Fibroblast of upper back skin (primary cell): ENCODE data around the gene CACNG6.
"Not testable (repeated sequence)": the region's sequence is repeated elsewhere in the genome, so short reads cannot be mapped to it uniquely, and the experiment has no call there.

Experiments used
- DNase-seq: peaks from one replicate; pipeline ENCODE4 v3.0.0-alpha.2; 2013

CACNG6 gene

DNA sequence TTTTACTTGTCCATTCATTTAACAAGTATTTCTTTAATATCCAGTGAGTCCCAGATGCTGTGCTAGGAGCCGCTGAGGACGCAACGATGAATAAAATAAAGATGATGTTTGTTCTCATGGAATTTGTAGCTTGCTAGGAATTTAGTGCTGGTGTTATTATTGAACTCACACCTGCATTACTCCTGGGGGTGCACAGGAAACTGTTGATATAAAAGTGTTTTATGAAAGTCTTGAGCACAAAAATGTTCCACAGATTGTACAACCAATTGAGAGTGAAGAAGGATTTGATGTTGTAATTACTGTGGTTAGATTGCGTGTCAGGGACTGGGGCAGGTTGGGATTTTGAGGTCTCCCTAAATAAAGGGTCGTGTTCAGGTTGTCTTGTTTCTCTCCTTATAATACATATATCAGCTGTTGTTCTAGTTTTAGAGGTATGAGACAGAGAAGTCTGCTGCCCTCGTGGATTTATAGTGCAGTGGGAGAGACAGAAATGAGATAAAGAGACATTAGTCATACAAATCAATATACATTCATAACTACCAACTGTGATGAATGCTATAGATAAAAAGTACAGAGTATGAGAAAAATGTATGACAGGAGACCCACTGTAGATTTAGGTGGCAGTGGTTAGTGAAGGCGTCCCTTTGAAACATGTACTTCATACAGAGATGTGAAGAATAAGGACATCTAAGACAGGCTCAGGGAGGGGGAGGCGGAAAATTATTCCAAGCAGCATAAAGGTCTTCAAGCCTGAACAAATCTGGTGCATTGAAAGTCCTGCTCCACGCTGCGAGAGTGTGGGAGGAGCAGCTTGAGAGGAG, 11.3 kb downstream of the CACNG6 start:
- no peak for DNase-seq

DNA sequence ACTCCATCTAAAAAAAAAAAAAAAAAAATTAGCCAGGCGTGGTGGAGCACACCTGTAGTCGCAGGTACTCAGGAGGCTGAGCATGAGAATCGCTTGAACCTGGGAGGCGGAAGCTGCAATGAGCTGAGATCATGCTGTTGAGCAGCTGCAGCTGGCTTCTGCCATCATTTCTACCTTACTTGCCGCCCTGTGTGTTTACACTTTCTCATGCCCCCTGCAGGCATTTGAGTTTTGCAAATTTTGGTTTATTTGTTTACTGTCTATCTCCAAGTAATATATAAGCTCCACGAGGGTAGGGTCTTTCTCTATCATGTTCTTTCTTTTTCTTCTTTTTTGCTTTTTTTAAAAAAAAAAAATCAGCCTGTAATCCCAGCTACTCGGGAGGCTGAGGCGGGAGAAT, 18.0 kb downstream of the CACNG6 start:
- DNase-seq: no peak

DNA sequence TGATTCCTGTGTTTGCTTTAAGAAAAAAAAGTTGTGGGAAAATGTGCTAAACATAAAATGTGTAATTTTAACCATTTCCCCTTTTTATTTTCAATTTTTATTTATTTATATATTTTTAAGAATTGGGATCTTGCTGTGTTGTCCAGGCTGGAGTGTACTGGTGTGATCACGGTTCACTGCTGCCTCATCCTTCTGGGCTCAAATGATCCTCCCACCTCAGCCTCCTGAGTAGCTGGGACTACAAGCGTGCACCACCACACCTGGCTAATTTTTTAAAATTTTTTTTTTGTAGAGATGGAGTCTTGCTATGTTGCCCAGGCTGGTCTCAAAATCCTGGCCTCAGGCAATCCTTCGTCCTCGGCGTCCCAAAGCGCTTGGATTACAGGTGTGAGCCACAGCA, 19.0 kb downstream of the CACNG6 start:
- no peak for DNase-seq

GRCh38 chr19:54011507-54012211, 20.2 kb downstream of the CACNG6 start:
- no peak for DNase-seq

DNA sequence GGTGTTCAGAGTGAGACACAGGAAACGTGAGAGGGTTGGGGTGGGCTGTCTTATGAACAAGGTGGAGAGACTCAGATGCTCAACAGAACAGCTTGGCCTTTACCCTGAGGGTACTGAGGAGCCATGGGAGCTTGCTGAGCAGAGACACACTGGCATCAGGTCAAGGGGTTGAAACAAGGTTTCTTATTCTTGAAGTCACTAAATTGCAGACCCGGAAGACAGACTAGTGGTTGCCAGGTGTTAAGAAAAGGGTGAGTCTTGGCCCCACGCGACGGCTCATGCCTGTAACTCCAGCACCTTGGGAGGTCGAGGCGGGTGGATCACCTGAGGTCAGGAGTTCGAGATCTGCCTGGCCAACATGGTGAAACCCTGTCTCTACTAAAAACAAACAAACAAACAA, 22.4 kb downstream of the CACNG6 start:
- DNase-seq: no peak

GRCh38 chr19:54014920-54015560, 23.6 kb downstream of the CACNG6 start:
- no peak for DNase-seq

DNA sequence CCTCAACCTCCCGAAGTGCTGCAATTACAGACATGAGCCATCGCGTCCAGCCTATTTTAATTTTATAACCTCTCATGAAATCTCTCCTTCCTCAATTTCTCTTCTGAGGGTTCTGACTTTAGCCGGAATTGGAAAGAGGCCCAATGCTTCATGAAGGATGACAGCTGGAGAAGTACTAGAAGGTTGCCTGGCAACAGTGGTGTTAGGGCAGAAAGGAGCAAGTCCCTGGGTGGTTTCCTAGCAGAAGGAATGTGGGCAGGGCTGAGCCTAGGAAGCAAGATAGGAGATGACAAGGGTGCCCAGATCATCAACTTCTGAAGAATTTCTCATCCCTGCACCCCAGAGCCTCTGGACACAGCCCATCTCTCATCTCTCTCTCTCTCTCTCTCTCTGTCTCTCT, 25.8 kb downstream of the CACNG6 start:
- peak; percentile 13 for DNase-seq

GRCh38 chr19:54021363-54021762, 29.9 kb downstream of the CACNG6 start:
- DNase-seq: no peak

DNA sequence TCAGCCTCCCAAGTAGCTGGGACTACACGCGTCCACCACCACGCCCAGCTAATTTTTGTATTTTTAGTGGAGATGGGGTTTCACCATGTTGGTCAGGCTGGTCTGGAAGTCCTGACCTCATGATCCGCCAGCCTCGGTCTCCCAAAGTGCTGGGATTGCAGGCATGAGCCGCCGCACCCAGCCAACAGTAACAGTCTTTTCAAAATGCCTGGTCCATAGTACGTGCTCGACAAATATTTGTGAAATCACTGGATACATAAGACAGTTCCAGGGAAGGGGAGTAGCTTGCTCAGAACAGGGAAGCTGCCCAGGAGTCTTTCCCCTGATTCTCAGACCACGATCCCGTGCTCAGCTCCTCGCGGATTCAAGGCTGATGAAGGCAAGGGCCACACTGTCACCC, 30.5 kb downstream of the CACNG6 start:
- no peak for DNase-seq

DNA sequence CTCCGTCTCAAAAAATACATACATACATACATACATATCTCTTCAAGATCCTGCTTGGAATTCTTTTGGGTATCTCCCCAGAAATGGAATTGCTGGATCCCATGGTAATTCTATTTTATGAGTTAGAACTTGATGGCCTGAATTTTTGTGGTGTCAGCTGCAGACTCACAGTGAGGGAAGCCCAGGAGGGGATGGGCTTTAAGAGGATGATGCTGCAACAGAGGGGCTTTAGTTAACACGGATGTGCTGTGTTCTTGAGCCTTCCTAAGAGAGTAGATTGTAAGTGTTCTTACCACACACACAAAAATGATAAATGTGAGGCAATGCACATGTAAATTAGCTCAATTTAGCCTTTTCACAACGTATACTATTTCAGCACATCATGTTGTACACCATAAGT, 31.8 kb downstream of the CACNG6 start:
- no peak for DNase-seq

- no peak for DNase-seq
Observed at GRCh38 chr19:54024660-54025059, 33.2 kb downstream of the CACNG6 start.

DNA sequence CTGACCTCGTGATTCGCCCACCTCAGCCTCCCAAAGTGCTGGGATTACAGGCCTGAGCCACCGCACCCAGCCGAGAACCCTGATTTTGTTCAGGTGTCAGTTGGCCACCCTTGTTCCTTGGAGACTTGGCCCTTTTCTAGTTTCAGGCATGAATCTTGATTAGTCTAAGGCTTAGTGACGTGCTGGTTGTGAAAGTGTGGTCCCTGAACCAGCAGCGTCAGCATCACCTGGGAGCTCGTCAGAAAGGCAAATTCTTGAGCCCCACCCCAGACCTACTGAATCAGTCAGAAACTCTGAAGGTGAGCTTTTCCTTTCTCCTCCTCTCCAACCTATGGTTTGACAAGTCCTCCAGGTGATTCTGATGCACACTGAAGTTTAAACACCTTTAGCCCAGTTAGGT, 35.2 kb downstream of the CACNG6 start:
- no peak for DNase-seq

DNA sequence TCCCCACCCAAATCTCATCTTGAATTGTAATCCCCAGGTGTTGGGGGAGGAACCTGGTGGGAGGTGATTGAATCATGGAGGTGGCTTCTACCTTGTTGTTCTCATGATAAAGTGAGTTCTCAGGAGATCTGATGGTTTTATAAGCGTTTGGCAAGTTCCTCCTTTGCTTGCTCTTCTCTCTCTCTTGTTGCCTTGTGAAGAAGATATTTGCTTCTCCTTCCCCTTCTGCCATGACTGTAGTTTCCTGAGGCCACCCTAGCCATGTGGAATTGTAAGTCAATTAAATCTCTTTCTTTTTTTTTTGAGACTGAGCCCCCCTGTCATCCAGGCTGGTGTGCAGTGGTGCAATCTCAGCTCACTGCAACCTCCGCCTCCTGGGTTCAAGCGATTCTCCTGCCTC, 37.9 kb downstream of the CACNG6 start:
- DNase-seq: no peak

DNA sequence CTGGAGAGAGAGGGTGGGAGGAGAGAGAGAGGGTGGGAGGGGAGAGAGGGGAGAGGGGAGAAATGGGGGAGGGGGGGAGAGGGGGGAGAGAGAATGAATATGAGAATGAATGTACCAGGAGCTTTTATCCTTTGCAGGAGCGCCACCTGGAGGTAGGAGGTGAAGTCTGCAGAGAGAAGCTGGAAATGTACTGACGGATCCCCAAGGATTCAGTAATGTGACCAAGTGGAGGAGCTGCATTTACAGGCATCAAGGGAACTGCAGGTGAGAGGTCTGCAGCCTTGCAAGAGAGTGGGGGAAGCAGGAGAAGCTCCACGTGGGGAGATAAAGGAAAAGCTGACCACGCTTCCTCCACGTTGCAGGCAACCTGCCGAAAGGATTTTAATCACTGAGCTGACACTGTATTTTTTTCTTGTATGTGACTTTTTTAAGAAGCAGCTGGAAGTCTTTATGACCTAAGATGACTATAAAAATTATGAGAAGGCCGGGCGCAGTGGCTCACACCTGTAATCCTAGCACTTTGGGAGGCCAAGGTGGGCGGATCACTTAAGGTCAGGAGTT, 38.6 kb downstream of the CACNG6 start:
- peak; percentile 58 for DNase-seq

DNA sequence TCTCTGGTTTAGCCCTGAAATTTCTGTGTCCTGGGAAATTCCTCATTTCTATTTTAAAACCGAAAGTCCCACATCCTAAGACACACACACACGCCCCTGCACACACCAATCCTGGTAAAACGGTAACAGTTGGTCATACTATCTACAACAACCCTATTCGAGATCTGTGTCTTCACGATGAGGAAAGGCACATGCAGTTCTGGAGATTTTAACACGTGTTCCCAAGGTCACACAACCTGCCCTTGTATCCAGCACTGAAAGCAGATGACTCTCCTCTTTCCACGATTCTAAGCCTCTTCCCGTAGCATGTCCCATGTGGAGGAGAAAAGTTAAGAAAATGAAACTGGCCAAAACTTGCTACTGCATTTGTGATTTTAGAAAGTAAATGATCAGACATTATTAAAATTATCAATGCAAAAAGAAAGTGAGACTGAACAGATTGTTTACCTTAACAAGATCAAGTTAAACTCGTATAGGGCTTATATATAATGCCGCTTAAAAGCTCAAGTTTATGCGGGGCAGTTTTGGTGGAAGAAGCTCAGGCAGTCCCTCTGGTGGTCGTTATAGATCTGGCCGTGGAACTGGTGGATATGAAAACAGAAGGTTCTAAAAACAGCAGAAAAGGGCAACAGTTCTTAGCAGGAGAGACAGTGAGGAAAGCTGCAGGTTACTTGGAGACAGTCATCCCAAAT, 39.6 kb downstream of the CACNG6 start:
- no peak for DNase-seq

DNA sequence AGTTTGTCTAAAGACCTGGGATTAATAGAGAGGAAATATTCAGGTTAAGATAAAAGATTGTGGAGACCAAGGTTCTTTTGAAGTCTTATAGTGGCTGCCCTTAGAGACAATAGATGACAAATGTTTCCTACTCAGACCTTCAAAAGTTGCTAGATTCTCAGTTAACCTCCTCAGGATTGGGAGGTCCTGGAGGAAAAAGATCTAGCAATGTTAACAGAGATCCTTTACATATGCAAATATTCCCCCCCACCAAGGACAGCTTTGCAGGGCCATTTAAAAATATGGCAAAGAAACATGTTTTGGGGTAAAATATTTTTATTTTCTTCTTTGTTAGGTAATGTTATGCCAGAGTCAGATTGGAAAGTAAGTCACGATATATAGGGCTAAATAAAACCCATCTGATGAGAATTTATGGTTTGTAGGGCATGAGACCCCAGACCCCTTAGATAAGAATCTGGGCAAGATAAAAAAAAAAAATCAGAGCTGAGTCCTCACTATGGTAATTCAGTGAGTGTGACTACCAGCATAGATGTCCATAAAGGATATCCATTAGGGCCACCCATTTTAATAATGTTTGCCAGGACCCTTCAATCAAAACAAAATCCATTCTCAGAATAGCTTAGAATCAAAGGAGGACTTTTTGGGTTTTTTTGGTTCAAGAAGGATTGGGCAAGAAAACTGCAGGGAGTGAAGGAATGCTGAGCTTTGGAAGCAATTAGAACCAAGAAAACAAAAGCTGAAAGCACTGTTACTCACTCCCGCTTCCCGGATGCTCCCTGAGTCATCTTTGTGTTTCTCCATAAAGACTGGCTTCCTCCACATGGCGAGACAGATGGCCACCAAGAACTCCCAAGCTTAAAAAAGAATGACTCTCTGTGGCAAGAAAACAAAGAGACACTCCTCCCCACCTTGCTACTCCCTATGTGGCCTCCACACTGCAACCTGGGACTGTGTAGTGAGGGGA, 44.1 kb downstream of the CACNG6 start:
- DNase-seq: peak; percentile 89

DNA sequence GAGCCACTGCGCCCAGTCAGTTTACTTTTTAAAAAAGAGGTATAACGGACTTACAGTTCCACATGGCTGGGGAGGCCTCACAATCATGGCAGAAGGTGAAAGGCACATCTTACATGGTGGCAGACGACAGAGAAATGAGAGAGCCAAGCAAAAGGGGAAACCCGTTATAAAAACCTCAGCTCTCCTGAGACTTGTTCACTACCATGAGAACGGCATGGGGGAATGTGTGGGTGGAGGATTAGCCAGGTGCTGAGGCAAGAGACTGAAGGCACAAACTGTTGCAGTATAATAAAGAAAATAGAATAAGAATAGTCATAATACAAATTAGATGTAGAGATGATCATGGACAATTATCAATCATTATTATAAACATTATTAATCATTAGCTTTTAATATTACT, 45.1 kb downstream of the CACNG6 start:
- DNase-seq: not testable (repeated sequence)

DNA sequence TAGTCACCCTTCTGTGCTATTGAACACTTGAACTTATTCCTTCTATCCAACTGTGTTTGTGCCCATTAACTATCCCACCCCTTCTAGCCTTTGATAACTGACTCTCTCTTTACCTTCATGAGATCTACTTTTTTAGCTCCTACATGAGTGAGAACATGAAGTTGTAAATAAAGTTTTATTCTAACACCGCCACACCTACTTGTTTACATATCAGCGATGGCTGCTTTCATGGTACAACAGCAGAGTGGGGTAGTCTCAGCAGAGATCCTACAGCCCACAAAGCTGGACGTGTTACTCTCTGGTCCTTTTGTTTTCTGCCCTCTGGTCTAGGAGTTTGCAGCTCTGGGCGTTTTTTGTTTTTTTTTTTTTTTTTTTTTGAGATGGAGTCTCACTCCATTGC, 48.6 kb downstream of the CACNG6 start:
- DNase-seq: no peak

DNA sequence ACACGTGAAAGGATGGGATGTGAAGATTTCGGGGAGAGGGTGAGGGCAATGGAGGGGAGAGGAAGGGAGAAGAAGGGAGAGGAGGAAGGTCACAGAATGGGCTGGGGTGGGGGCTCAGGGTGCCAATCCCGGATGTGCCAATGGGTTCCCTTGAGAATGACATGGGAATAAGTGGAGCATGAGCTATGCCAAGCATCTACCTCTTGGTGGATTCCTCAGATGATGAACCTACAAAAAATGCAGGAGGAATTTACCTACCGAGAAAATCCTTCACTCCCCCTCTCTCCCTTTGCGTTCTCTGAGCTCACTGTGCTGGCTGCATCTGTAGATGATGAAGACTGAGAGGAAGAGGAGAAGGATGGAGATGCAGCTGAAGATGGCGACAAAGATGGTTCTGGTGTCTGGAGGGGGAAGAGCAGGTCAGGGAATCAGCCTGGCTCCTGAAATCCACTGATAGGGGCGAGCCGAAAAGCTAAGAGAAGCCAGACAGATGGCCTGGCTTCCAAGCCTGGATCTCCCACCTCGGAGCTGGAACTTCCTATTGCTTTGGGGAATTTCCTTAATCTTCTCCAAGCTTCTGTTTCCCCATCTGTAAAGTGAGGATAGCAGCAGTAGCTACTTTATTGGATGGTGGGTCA, 50.7 kb downstream of the CACNG6 start:
- DNase-seq: no peak

DNA sequence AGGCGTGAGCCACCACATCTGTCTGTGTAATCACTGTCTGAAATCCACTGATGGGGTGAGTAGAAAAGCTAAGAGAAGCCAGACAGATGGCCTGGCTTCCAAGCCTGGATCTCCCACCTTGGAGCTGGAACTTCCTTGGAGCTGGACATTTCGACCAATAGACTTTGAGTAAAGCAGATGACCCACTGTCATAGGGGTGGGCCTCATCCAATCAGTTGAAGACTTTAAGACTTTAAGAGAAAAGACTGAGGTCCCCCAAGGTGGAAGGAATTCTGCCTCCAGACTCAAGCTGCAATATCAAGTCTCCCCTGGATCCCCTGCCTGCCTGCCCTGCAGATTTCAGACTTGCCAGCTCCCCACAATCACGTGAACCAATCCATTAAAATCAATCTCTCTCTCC, 51.6 kb downstream of the CACNG6 start:
- no peak for DNase-seq

DNA sequence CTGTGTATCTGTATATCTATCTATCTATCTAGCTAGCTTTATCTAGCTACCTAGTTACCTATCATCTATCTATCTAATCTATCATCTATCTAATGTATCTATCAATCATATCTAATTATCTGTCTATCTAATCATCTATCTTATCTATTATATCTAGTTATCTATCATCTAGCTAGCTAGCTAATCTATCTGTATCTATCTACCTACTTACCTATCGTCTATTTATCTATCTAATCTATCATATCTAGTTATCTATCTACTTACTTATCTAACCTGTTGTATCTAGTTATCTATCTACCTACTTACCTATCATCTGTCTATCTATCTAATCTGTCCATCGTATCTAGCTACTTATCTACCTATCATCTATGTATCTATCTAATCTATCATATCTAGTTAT, 54.3 kb downstream of the CACNG6 start:
- DNase-seq: no peak
